ENCODE data around the gene KRT73.

KRT73 gene

GRCh38 chr12:52661668-52662067 is 43.3 kb upstream of the KRT73 start:
- H3K4me3 ChIP-seq (ENCODE audit: low read depth, low read length) = no peak overlapping the region
- DNase-seq (ENCODE audit: low read depth) = no peak
- TF ChIP-seq CTCF (IDR thresholded peaks at IDR 0.05; ENCODE audit: control insufficient read depth, extremely low read depth, insufficient read depth) = no peak

GRCh38 chr12:52660934-52661499 is 42.7 kb upstream of the KRT73 start:
- no peak for TF ChIP-seq CTCF (IDR thresholded peaks at IDR 0.05; ENCODE audit: control insufficient read depth, extremely low read depth, insufficient read depth)
- DNase-seq (ENCODE audit: low read depth) = no peak

GRCh38 chr12:52659951-52660350 is 41.6 kb upstream of the KRT73 start:
- no peak for TF ChIP-seq CTCF (IDR thresholded peaks at IDR 0.05; ENCODE audit: control insufficient read depth, extremely low read depth, insufficient read depth)
- H3K4me3 ChIP-seq (ENCODE audit: low read depth, low read length) = no peak overlapping the region
- no peak for DNase-seq (ENCODE audit: low read depth)

More at GRCh38 chr12:52660934-52661499, 42.7 kb upstream of the KRT73 start:
- no peak overlapping the region for H3K4me3 ChIP-seq (ENCODE audit: low read depth, low read length)

- no peak for TF ChIP-seq CTCF (IDR thresholded peaks at IDR 0.05; ENCODE audit: control insufficient read depth, extremely low read depth, insufficient read depth)
- H3K4me3 ChIP-seq (ENCODE audit: low read depth, low read length) = no peak overlapping the region
- no peak for DNase-seq (ENCODE audit: low read depth)
Observed at GRCh38 chr12:52659395-52659794, 41.0 kb upstream of the KRT73 start.

GRCh38 chr12:52658196-52658595 is 39.8 kb upstream of the KRT73 start:
- DNase-seq (ENCODE audit: low read depth) = no peak
- TF ChIP-seq CTCF (IDR thresholded peaks at IDR 0.05; ENCODE audit: control insufficient read depth, extremely low read depth, insufficient read depth) = no peak

GRCh38 chr12:52657250-52657902 is 39.0 kb upstream of the KRT73 start:
- H3K4me3 ChIP-seq (ENCODE audit: low read depth, low read length) = no peak overlapping the region
- no peak for DNase-seq (ENCODE audit: low read depth)
- no peak for TF ChIP-seq CTCF (IDR thresholded peaks at IDR 0.05; ENCODE audit: control insufficient read depth, extremely low read depth, insufficient read depth)

More at GRCh38 chr12:52658196-52658595, 39.8 kb upstream of the KRT73 start:
- no peak overlapping the region for H3K4me3 ChIP-seq (ENCODE audit: low read depth, low read length)

- no peak for TF ChIP-seq CTCF (IDR thresholded peaks at IDR 0.05; ENCODE audit: control insufficient read depth, extremely low read depth, insufficient read depth)
- no peak for DNase-seq (ENCODE audit: low read depth)
- no peak overlapping the region for H3K4me3 ChIP-seq (ENCODE audit: low read depth, low read length)
Observed at GRCh38 chr12:52656616-52657015, 38.3 kb upstream of the KRT73 start.
